Panc1 (cell line): ENCODE measurements around the gene SMCHD1. TPM values are rescaled to one million over a fixed set of nuclear protein-coding genes. Genes with fewer than 3 reads are reported as not detected.

Experiments used
- ATAC-seq: fragments of 200-7000 bp; cut with Tn5 transposase; 2 replicates; pipeline ENCODE4 v1.9.1; 2020; ENCODE audit warnings: mild to moderate bottlenecking, moderate library complexity
- BruUV-seq: library from RNA; stranded (reverse); fragments of 400-500 nt; replicated peaks from 2 replicates; lab custom pipeline; 2021; lab: Mats Ljungman, UMichigan
- CTCF ChIA-PET: fragments of 300-600 bp; sonication (Branson Sonifier 250); formaldehyde crosslinking; loops from one replicate; lab custom pipeline; 2022; ENCODE audit warnings: antibody characterized with exemption; lab: Charles Lee
- POLR2A ChIA-PET: fragments of 300-600 bp; sonication (Branson Sonifier 250); formaldehyde crosslinking; loops from one replicate; lab custom pipeline; 2022; ENCODE audit warnings: antibody characterized with exemption; lab: Charles Lee
- DNase-seq: peaks from one replicate; pipeline ENCODE4 v3.0.0-alpha.2; 2010; ENCODE audit warnings: low read depth, low spot score
- H3K27ac ChIP-seq: 2 replicates; pipeline ENCODE4 v1.5.1; 2011; ENCODE audit warnings: mild to moderate bottlenecking, low read length, inconsistent platforms
- H3K27me3 ChIP-seq: fragments of 200-500 bp; sonication (Bioruptor generic); 2 replicates; pipeline ENCODE4 v1.6.0; 2014; ENCODE audit warnings: low read length, inconsistent platforms; ENCODE audit not compliant: control insufficient read depth, insufficient read depth
- H3K36me3 ChIP-seq: fragments of 200-500 bp; sonication (Bioruptor generic); 2 replicates; pipeline ENCODE4 v1.5.1; 2014; ENCODE audit warnings: inconsistent platforms, mild to moderate bottlenecking, low read length, moderate library complexity; ENCODE audit not compliant: control insufficient read depth, insufficient read depth
- H3K4me1 ChIP-seq: 2 replicates; pipeline ENCODE4 v1.5.1; 2011; ENCODE audit warnings: inconsistent platforms, mild to moderate bottlenecking, low read length, moderate library complexity; ENCODE audit not compliant: control insufficient read depth, insufficient read depth
- H3K4me3 ChIP-seq, 2 experiments: 2 replicates each; pipeline ENCODE4 v1.5.1; 2011 to 2012; ENCODE audit warnings: low read depth in 2 of 2, low read length in 2 of 2, mild to moderate bottlenecking in 2 of 2, inconsistent platforms in 1 of 2, moderate library complexity in 1 of 2
- H3K9me3 ChIP-seq: fragments of 200-500 bp; sonication (Bioruptor generic); 2 replicates; pipeline ENCODE4 v1.5.1; 2014; ENCODE audit warnings: low read depth, mild to moderate bottlenecking, inconsistent platforms, low read length, moderate library complexity; ENCODE audit not compliant: control insufficient read depth, insufficient read depth
- POLR2AphosphoS5 ChIP-seq: IDR thresholded peaks from 2 replicates; pipeline ENCODE4 v1.6.1; 2012; ENCODE audit warnings: mild to moderate bottlenecking, low read depth, low read length, moderate library complexity
- SIN3A ChIP-seq: IDR thresholded peaks from 2 replicates; pipeline ENCODE4 v1.6.1; 2012; ENCODE audit warnings: low read depth, mild to moderate bottlenecking, low read length, moderate library complexity, borderline replicate concordance; ENCODE audit not compliant: insufficient read depth
- TCF7L2 ChIP-seq: IDR thresholded peaks from 2 replicates; pipeline ENCODE4 v1.6.1; 2011; ENCODE audit warnings: mild to moderate bottlenecking, low read depth, low read length, inconsistent platforms
- in situ Hi-C: cut with HindIII; loops from 2 replicates; pipeline ENCODE4 v1.10.0; 2016; ENCODE audit warnings: low sequenced_read_pairs, low pct_unique_long_range_greater_than_20kb
- intact Hi-C: fragments of 100-400 bp; cut with micrococcal nuclease; formaldehyde crosslinking; loops from one replicate; pipeline ENCODE4 v1.10.0; 2022; ENCODE audit not compliant: unreplicated experiment
- total RNA-seq: library from RNA; stranded (reverse); gene quantifications from one replicate; pipeline ENCODE4 v1.2.1, GENCODE V29; 2021; ENCODE audit not compliant: unreplicated experiment
- TF ChIP-seq, protein P1 (sequence below): fragments of 450-650 bp; IDR thresholded peaks from 2 replicates; pipeline ENCODE4 v1.5.1; 2017; ENCODE audit warnings: mild to moderate bottlenecking
- TF ChIP-seq, protein P2 (sequence below), 2 experiments: IDR thresholded peaks; 2 replicates each; pipeline ENCODE4 v1.6.1; 2011 to 2012; ENCODE audit warnings: low read depth in 2 of 2, control low read depth in 1 of 2, low read length in 1 of 2, mild to moderate bottlenecking in 1 of 2, moderate library complexity in 1 of 2; ENCODE audit not compliant: insufficient read depth in 1 of 2

Gene SMCHD1
- total RNA-seq, 1 experiment from 2014 or later = 40.9 TPM

GRCh38 chr18:2627821-2628276, 27.7 kb upstream of the SMCHD1 start:
- Histone ChIP-seq H3K4me3 (no peak overlapping the region), H3K36me3 (no peaks in the 10 kb centered on the region), H3K27ac (no peak overlapping the region), H3K4me1 (no peaks in the 10 kb centered on the region), H3K9me3 (no peaks in the 10 kb centered on the region), H3K27me3 (no peaks in the 10 kb centered on the region)
- TF ChIP-seq, protein P1, sequence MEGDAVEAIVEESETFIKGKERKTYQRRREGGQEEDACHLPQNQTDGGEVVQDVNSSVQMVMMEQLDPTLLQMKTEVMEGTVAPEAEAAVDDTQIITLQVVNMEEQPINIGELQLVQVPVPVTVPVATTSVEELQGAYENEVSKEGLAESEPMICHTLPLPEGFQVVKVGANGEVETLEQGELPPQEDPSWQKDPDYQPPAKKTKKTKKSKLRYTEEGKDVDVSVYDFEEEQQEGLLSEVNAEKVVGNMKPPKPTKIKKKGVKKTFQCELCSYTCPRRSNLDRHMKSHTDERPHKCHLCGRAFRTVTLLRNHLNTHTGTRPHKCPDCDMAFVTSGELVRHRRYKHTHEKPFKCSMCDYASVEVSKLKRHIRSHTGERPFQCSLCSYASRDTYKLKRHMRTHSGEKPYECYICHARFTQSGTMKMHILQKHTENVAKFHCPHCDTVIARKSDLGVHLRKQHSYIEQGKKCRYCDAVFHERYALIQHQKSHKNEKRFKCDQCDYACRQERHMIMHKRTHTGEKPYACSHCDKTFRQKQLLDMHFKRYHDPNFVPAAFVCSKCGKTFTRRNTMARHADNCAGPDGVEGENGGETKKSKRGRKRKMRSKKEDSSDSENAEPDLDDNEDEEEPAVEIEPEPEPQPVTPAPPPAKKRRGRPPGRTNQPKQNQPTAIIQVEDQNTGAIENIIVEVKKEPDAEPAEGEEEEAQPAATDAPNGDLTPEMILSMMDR = no peak
- no peak for TF ChIP-seq SIN3A
- no peak for TF ChIP-seq TCF7L2
- TF ChIP-seq, protein P2, sequence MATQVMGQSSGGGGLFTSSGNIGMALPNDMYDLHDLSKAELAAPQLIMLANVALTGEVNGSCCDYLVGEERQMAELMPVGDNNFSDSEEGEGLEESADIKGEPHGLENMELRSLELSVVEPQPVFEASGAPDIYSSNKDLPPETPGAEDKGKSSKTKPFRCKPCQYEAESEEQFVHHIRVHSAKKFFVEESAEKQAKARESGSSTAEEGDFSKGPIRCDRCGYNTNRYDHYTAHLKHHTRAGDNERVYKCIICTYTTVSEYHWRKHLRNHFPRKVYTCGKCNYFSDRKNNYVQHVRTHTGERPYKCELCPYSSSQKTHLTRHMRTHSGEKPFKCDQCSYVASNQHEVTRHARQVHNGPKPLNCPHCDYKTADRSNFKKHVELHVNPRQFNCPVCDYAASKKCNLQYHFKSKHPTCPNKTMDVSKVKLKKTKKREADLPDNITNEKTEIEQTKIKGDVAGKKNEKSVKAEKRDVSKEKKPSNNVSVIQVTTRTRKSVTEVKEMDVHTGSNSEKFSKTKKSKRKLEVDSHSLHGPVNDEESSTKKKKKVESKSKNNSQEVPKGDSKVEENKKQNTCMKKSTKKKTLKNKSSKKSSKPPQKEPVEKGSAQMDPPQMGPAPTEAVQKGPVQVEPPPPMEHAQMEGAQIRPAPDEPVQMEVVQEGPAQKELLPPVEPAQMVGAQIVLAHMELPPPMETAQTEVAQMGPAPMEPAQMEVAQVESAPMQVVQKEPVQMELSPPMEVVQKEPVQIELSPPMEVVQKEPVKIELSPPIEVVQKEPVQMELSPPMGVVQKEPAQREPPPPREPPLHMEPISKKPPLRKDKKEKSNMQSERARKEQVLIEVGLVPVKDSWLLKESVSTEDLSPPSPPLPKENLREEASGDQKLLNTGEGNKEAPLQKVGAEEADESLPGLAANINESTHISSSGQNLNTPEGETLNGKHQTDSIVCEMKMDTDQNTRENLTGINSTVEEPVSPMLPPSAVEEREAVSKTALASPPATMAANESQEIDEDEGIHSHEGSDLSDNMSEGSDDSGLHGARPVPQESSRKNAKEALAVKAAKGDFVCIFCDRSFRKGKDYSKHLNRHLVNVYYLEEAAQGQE (IDR thresholded peaks at IDR 0.05; ENCODE audit: insufficient read depth in 1 of 2, low read depth in 2 of 2, low read length in 1 of 2) = no peak
- TF ChIP-seq POLR2AphosphoS5 = no peak
- intact Hi-C loops (no loop called here), in situ Hi-C loops (no loop called here)
- POLR2A ChIA-PET = no interaction called here
- CTCF ChIA-PET = no interaction called here
- DNase-seq (no peak), ATAC-seq (peak; percentile 42; the same call in 1 of the 2 replicates)
- no TSS peak for BruUV-seq

GRCh38 chr18:2629003-2629402, 26.5 kb upstream of the SMCHD1 start:
- DNase-seq = no peak
- Histone ChIP-seq H3K9me3 (no peaks in the 10 kb centered on the region), H3K4me1 (no peaks in the 10 kb centered on the region), H3K27ac (no peak overlapping the region), H3K27me3 (no peaks in the 10 kb centered on the region), H3K36me3 (no peaks in the 10 kb centered on the region), H3K4me3 (no peak overlapping the region)
- in situ Hi-C loops (no loop called here), intact Hi-C loops (no loop called here)
- ChIA-PET POLR2A (no interaction called here), CTCF (no interaction called here)
- ATAC-seq = no peak
- BruUV-seq = no TSS peak
- TF ChIP-seq, protein P1 = no peak
- TF ChIP-seq, protein P2 (IDR thresholded peaks at IDR 0.05; ENCODE audit: insufficient read depth in 1 of 2, low read depth in 2 of 2, low read length in 1 of 2) = no peak
- TF ChIP-seq SIN3A (no peak), POLR2AphosphoS5 (no peak), TCF7L2 (no peak)
